GM10266 (cell line): ENCODE measurements around the gene CCDC85B.
"Not testable (repeated sequence)": the region's sequence is repeated elsewhere in the genome, so short reads cannot be mapped to it uniquely, and the experiment has no call there.

ENCODE experiments used
- DNase-seq: peaks from one replicate; pipeline ENCODE4 v3.0.0; 2012; ENCODE audit errors: extremely low spot score
- TF ChIP-seq, protein P1 (sequence below): IDR thresholded peaks from 2 replicates; pipeline ENCODE4 v1.5.1; 2012; ENCODE audit warnings: mild to moderate bottlenecking, low read depth; ENCODE audit not compliant: control insufficient read depth, insufficient read depth; ENCODE audit errors: missing control alignments

CCDC85B gene

DNA sequence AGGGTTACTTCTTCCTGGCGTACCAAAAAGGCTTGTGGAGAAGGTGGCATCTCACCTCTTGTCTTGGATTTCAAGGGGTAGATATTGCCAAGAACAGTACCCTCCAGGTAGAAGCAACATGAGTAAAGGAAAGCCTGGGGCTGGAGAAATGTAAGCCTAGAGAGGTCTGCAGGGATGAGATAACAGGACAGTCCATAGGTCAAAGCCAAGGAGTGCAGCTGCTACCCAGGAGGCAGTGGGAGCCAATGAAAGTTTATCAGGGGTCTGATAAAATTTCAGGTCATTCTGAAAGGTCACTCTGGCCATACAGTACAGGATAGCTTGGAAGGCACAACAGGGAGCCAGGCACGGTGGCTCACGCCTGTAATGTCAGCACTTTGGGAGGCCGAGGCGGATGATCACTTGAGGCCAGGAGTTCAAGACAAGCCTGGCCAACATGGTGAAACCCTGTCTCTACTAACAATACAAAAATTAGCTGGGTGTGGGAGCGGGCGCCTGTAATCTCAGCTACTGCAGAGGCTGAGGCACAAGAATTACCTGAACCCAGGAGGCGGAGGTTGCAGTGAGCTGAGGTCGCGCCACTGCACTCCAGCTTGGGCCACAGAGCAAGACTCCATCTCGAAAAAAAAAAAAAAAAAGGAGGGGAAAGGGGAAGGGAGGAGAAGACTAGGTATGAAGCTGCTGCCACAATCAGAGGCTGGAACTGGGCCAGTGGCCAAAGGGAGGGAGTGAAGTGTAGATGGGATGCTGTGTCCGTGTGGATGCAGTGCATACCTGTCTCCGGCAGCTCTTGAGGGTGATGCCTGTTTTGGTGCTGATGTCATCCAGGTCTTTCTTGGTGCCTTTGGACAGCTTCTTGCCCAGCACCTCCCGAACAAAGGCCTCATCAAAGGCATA is 3.4 kb upstream of the CCDC85B start:
- TF ChIP-seq, protein P1, sequence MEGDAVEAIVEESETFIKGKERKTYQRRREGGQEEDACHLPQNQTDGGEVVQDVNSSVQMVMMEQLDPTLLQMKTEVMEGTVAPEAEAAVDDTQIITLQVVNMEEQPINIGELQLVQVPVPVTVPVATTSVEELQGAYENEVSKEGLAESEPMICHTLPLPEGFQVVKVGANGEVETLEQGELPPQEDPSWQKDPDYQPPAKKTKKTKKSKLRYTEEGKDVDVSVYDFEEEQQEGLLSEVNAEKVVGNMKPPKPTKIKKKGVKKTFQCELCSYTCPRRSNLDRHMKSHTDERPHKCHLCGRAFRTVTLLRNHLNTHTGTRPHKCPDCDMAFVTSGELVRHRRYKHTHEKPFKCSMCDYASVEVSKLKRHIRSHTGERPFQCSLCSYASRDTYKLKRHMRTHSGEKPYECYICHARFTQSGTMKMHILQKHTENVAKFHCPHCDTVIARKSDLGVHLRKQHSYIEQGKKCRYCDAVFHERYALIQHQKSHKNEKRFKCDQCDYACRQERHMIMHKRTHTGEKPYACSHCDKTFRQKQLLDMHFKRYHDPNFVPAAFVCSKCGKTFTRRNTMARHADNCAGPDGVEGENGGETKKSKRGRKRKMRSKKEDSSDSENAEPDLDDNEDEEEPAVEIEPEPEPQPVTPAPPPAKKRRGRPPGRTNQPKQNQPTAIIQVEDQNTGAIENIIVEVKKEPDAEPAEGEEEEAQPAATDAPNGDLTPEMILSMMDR: no peak
- DNase-seq: no peak

DNA sequence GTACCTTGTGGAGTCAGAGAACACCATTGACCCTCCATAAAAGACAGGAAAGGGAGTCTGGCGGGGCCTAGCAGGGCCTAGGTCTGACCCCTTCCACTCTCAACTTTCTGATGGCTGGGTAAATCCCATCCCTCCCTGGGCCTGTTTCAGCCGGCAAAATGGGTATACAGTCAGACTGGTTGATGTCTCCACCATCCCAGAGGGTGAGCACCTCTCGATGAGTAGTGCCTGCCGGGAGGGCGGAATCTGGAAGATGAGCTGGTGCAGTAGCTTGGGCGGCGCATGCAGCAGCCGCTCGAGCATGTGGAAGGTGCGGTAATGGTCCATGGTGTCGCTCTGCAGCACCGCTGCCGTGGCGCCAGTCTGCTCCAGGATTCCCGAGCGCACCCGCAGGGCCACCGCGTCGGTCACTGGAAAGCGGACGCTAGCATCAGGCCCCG is 2.7 kb upstream of the CCDC85B start:
- TF ChIP-seq, protein P1: no peak
- DNase-seq: no peak

DNA sequence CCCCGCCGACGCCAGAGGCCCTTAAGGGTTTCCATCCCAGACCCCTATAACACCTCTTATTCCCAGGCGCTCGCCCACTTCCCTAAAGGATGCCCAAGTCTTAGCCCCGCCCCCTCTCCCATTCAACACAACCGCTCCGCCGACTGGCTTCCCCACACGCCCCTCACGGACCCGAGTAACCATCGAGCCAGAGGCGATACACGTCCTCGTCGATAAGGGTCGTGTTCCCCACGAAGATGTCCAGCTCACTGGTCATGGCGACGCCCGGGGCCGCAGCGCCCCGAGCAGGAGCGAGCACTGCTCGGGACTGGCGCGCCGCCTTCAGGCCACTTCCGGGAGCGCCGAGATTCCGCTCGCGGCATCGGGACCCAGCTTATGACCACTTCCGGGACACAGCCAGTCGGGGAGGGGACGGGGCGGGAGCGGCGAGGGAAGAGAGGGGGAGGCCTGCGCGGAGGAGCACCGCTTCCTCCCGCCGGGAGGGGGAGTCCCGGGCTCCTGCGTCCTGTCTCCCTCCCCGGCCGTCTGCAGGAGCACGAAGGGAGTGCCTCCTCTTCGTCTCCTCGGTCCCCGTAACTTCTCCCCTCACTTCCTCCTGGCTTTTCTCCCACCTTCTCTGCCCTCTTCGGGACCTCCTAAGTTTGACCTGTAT is 2.2 kb upstream of the CCDC85B start, which contains the start of gene FIBP:
Gene FIBP, minus strand, starts transcription at position 309 of the 652 bp plus-strand sequence. Its CDS starts 53 bp downstream, at position 256.
- TF ChIP-seq, protein P1: peak; percentile 79
- DNase-seq: peak; percentile 97

DNA sequence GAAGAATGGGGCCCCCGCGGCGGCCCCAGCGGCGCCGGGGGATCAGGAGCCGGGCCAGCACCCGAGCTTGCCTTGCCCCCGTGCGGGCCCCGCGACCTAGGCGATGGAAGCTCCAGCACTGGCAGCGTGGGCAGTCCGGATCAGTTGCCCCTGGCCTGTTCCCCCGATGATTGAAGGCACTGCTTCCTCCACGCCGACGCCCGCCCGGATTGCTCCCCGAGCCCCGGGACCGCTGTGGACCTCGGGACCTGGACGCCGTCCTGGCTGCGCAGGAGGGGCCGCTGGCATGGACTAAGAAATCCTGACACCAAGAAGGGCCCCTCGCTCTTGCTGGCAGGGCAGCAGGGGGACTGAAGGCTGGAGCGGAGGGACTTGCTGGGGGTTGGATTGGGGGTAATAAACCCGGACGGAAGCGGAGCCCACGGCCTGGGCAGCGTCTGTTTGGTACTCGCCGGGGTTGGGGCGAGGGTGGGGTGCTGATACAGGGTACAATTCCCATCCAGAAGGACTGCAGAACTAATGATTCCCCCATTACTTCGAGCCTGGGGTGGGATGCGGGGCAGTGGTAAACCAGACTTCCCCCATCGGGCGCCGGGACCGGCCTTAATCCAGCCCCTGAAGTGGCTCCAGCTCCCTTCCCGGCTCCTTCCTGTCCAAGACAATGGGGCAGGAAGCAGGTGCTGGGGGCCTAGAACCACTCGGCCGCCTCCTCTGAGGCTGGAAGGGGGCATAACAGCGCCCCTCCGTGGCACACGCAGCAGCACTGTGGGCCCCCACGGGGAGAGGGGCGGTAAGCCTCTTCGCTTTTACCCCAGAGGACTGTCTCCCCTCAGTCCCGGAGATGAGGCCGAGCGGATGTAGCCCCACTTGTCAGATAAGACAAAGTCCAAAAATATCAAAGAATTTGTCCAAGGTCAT is 1.0 kb downstream of the CCDC85B start:
- no peak for DNase-seq

DNA sequence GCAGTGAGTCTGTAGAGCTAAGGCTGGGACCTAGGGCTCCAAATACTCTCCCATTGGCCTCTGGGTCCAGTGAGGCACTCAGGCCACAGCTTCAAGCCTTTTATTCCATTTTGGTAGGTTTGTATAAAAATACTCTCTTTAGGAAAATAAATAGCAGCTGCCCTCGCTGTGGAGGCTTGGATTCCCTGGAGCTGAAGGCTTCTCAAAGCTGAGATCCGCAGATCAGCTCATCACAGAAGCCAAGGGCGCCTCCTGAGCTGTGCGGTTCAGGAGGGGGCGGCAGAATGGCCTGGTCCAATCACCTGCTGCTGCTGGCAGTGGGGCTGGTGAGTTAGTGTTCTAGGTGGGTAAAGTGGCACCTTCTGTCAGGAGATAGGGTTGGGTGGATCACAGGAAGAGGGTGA is 1.7 kb downstream of the CCDC85B start:
- DNase-seq: not testable (repeated sequence)

More for the DNA sequence above, 1.0 kb downstream of the CCDC85B start:
- TF ChIP-seq, protein P1: peak; percentile 74

DNA sequence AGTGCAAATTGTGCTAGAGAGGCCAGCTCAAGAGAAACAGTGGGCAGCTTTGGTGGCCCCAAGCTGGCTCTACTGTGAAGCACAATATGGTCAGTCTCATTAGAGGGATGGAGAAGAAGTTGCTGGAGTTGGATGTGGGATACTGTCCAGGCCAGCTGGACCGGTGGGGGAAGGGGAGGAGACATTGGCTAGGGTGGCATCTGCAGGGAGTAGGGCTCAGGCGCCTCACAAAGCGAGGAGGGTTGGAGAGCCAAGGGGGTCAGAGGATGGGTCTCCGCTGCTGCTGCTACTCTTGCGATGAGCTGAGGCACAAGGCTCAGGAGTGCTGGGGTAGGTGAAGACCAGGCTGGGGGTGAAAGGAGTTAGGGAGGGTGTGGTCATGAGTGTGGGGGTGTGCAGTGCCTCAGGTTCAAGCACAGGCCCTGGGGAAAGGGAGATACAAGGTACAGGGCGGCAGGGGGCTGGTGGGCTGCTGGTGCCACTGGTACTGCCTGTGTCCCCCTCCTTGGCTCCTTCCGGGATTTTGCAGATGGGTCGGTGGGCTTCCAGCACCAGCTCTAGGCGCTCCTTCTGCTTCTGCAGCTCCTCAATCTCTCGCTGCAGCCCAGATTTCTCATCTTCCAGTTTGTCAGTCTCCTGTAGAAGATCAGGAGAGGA is 2.3 kb downstream of the CCDC85B start:
- TF ChIP-seq, protein P1: no peak
- no peak for DNase-seq

DNA sequence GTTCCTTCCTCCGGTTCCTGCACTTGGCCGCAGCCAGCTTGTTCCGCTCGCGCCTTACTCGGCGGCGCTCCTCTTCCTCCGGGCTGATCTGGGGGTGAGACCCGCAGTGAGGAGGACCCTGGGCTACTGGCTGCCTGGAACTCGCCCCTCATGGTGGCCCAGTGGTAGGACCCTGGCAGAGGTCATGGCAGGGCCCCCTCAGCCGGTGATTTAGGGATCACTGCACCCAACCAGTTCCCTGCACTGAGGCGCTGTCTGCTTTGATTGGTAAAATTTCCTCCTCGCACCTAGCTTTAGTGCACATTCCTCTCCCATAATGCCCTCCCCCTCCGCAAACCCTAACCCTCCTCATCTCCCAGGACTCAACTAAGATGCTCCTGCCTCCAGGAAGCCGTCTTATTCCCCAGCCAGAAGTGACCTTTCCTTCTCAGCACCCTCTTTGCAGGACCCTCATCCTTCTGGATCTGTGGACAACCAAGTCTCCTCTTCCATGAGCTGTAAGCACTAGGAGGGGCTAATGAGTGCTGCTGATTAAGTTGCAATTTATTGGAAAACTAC is 3.6 kb downstream of the CCDC85B start:
- DNase-seq: no peak
- TF ChIP-seq, protein P1: peak; percentile 12
